Effector CD8-positive, alpha-beta T cell (primary cell): Measurements from ENCODE around the gene HLA-DRA.
"Not testable (repeated sequence)": the region's sequence is repeated elsewhere in the genome, so short reads cannot be mapped to it uniquely, and the experiment has no call there.

Source experiments
- DNase-seq: peaks from one replicate; lab custom pipeline; 2025; lab: John Stamatoyannopoulos, UW

The HLA-DRA gene

GRCh38 chr6:32431142-32431541 lies 8.5 kb upstream of the HLA-DRA start:
- no peak for DNase-seq

- DNase-seq, result no peak
Observed at GRCh38 chr6:32432050-32432450, 7.6 kb upstream of the HLA-DRA start.

- DNase-seq, result not testable (repeated sequence)
Observed at GRCh38 chr6:32433950-32434349, 5.7 kb upstream of the HLA-DRA start.

GRCh38 chr6:32436186-32436585 lies 3.5 kb upstream of the HLA-DRA start:
- DNase-seq, result no peak

GRCh38 chr6:32436995-32437836 lies 2.5 kb upstream of the HLA-DRA start:
- no peak for DNase-seq

GRCh38 chr6:32439139-32439538 lies 548 bp upstream of the HLA-DRA start:
- DNase-seq, result no peak

GRCh38 chr6:32442243-32442667 lies 2.6 kb downstream of the HLA-DRA start:
- no peak for DNase-seq

GRCh38 chr6:32442977-32443552 lies 3.4 kb downstream of the HLA-DRA start:
- DNase-seq, result no peak

GRCh38 chr6:32444433-32444832 lies 4.7 kb downstream of the HLA-DRA start:
- no peak for DNase-seq

GRCh38 chr6:32445321-32445854 lies 5.7 kb downstream of the HLA-DRA start:
- DNase-seq, result no peak

GRCh38 chr6:32447932-32448331 lies 8.2 kb downstream of the HLA-DRA start:
- DNase-seq, result no peak

GRCh38 chr6:32449088-32449736 lies 9.5 kb downstream of the HLA-DRA start:
- DNase-seq, result no peak

GRCh38 chr6:32457054-32457453 lies 17.4 kb downstream of the HLA-DRA start:
- DNase-seq, result no peak

- no peak for DNase-seq
Observed at GRCh38 chr6:32459781-32460424, 20.2 kb downstream of the HLA-DRA start.

GRCh38 chr6:32460528-32460927 lies 20.8 kb downstream of the HLA-DRA start:
- DNase-seq, result no peak

GRCh38 chr6:32461493-32461892 lies 21.8 kb downstream of the HLA-DRA start:
- no peak for DNase-seq

GRCh38 chr6:32462609-32463008 lies 22.9 kb downstream of the HLA-DRA start:
- DNase-seq, result no peak

GRCh38 chr6:32467743-32468503 lies 28.2 kb downstream of the HLA-DRA start:
- not testable (repeated sequence) for DNase-seq

- no peak for DNase-seq
Observed at GRCh38 chr6:32472781-32473375, 33.2 kb downstream of the HLA-DRA start.

- DNase-seq, result not testable (repeated sequence)
Observed at GRCh38 chr6:32473376-32474348, 34.0 kb downstream of the HLA-DRA start.
